ENCODE measurements around the gene SNX17.

DNA sequence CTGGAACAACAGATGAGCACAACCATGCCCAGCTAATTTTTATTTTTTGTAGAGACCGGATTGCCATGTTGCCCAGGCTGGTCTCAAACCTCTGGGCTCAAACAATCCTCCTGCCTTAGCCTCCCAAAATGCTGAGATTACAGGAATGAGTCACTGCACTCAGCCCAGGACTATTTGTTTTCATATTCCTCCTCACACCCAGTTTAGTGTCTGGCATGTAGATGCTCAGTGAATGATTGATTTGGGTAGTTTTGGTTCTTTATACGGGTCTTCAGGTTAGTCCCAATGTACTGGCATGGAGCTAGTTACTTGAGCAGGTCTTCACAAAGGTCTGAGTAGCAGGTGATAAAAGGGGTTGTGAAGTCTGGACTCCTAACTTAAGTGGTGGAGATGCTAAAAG lies 6.5 kb upstream of the SNX17 start:
- TF ChIP-seq, protein P1, sequence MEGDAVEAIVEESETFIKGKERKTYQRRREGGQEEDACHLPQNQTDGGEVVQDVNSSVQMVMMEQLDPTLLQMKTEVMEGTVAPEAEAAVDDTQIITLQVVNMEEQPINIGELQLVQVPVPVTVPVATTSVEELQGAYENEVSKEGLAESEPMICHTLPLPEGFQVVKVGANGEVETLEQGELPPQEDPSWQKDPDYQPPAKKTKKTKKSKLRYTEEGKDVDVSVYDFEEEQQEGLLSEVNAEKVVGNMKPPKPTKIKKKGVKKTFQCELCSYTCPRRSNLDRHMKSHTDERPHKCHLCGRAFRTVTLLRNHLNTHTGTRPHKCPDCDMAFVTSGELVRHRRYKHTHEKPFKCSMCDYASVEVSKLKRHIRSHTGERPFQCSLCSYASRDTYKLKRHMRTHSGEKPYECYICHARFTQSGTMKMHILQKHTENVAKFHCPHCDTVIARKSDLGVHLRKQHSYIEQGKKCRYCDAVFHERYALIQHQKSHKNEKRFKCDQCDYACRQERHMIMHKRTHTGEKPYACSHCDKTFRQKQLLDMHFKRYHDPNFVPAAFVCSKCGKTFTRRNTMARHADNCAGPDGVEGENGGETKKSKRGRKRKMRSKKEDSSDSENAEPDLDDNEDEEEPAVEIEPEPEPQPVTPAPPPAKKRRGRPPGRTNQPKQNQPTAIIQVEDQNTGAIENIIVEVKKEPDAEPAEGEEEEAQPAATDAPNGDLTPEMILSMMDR (CRISPR knock-in tag; IDR thresholded peaks at IDR 0.05) = no peak
- TF ChIP-seq PRMT3 (CRISPR knock-in tag; IDR thresholded peaks at IDR 0.05; ENCODE audit: borderline replicate concordance, low read depth) = no peak
- no peak for TF ChIP-seq ZNF790 (CRISPR knock-in tag; IDR thresholded peaks at IDR 0.05; ENCODE audit: borderline replicate concordance)
- TF ChIP-seq, protein P2, sequence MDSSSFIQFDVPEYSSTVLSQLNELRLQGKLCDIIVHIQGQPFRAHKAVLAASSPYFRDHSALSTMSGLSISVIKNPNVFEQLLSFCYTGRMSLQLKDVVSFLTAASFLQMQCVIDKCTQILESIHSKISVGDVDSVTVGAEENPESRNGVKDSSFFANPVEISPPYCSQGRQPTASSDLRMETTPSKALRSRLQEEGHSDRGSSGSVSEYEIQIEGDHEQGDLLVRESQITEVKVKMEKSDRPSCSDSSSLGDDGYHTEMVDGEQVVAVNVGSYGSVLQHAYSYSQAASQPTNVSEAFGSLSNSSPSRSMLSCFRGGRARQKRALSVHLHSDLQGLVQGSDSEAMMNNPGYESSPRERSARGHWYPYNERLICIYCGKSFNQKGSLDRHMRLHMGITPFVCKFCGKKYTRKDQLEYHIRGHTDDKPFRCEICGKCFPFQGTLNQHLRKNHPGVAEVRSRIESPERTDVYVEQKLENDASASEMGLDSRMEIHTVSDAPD (CRISPR knock-in tag; IDR thresholded peaks at IDR 0.05) = no peak
- no peak for TF ChIP-seq ZNF558 (CRISPR knock-in tag; IDR thresholded peaks at IDR 0.05; ENCODE audit: borderline replicate concordance)
- TF ChIP-seq ASH2L (IDR thresholded peaks at IDR 0.05; ENCODE audit: insufficient read length, low read depth, low read length) = no peak
- TF ChIP-seq, protein P3, sequence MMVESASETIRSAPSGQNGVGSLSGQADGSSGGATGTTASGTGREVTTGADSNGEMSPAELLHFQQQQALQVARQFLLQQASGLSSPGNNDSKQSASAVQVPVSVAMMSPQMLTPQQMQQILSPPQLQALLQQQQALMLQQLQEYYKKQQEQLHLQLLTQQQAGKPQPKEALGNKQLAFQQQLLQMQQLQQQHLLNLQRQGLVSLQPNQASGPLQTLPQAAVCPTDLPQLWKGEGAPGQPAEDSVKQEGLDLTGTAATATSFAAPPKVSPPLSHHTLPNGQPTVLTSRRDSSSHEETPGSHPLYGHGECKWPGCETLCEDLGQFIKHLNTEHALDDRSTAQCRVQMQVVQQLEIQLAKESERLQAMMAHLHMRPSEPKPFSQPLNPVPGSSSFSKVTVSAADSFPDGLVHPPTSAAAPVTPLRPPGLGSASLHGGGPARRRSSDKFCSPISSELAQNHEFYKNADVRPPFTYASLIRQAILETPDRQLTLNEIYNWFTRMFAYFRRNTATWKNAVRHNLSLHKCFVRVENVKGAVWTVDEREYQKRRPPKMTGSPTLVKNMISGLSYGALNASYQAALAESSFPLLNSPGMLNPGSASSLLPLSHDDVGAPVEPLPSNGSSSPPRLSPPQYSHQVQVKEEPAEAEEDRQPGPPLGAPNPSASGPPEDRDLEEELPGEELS (CRISPR knock-in tag; IDR thresholded peaks at IDR 0.05) = no peak
- no peak for TF ChIP-seq ZBTB1 (CRISPR knock-in tag; IDR thresholded peaks at IDR 0.05; ENCODE audit: borderline replicate concordance)
- TF ChIP-seq ZNF713 (CRISPR knock-in tag; IDR thresholded peaks at IDR 0.05) = no peak
- TF ChIP-seq RBM39 (IDR thresholded peaks at IDR 0.05; ENCODE audit: low read depth, low read length, poor library complexity, severe bottlenecking) = no peak
- no peak for TF ChIP-seq ZFP41 (CRISPR knock-in tag; IDR thresholded peaks at IDR 0.05; ENCODE audit: borderline replicate concordance)
- TF ChIP-seq NFRKB (IDR thresholded peaks at IDR 0.05) = no peak
- no peak for TF ChIP-seq CEBPB (IDR thresholded peaks at IDR 0.05; ENCODE audit: borderline replicate concordance, low read depth, low read length)

All from HepG2 (cell line).